CD4-positive, CD25-positive, alpha-beta regulatory T cell (primary cell): ENCODE data around the gene UGT1A9. TPM values are rescaled to one million over a fixed set of nuclear protein-coding genes. Genes with fewer than 3 reads are reported as not detected.

Experiments
- ATAC-seq, 2 donors: fragments of 150-1000 bp; cut with Tn5 transposase; one replicate each; pipeline ENCODE4 v1.10.0; 2021; ENCODE audit warnings: low read depth in 2 of 2, moderate number of reproducible peaks in 2 of 2, moderate library complexity in 1 of 2
- DNase-seq, 3 donors: peaks; one replicate each; pipeline versions ENCODE4 v3.0.0 to v3.0.0-alpha.2; 2012 to 2022; ENCODE audit warnings: mixed read lengths in 1 of 3
- H3K27ac ChIP-seq: one replicate; pipeline ENCODE4 v1.7.0; 2013; ENCODE audit warnings: mild to moderate bottlenecking, low read length; ENCODE audit not compliant: insufficient read depth, poor library complexity, severe bottlenecking
- H3K27me3 ChIP-seq: one replicate; pipeline ENCODE4 v1.7.0; 2013; ENCODE audit warnings: low read length; ENCODE audit not compliant: control insufficient read depth, insufficient read depth
- H3K36me3 ChIP-seq: one replicate; pipeline ENCODE4 v1.7.0; 2013; ENCODE audit warnings: mild to moderate bottlenecking, low read length, moderate library complexity; ENCODE audit not compliant: control insufficient read depth, insufficient read depth
- H3K4me1 ChIP-seq: 2 replicates; pipeline ENCODE4 v1.7.0; 2013; ENCODE audit warnings: mild to moderate bottlenecking, low read length; ENCODE audit not compliant: insufficient read depth, control insufficient read depth, poor library complexity, severe bottlenecking
- H3K4me3 ChIP-seq: one replicate; pipeline ENCODE4 v1.7.0; 2013; ENCODE audit warnings: low read depth, mild to moderate bottlenecking, low read length, moderate library complexity
- H3K9me3 ChIP-seq, 2 experiments: 1 replicate in 1 of 2; 2 replicates in 1 of 2; pipeline ENCODE4 v1.7.0; 2013; ENCODE audit warnings: low read length in 2 of 2, mild to moderate bottlenecking in 1 of 2, moderate library complexity in 1 of 2; ENCODE audit not compliant: control insufficient read depth in 2 of 2
- H3K27ac Mint-ChIP-seq, 3 donors: one replicate each; pipeline ENCODE4 v1.8.0; 2020 to 2022; ENCODE audit warnings: mild to moderate bottlenecking in 3 of 3, mixed read lengths in 3 of 3, moderate library complexity in 2 of 3
- H3K27me3 Mint-ChIP-seq: one replicate; pipeline ENCODE4 v1.8.0; 2022; ENCODE audit warnings: mild to moderate bottlenecking, mixed read lengths
- H3K36me3 Mint-ChIP-seq: one replicate; pipeline ENCODE4 v1.8.0; 2020; ENCODE audit warnings: mixed read lengths
- H3K4me1 Mint-ChIP-seq, 4 donors: one replicate each; pipeline ENCODE4 v1.8.0; 2020 to 2022; ENCODE audit warnings: mixed read lengths in 4 of 4, mild to moderate bottlenecking in 1 of 4
- H3K4me3 Mint-ChIP-seq, 4 donors: one replicate each; pipeline ENCODE4 v1.8.0; 2020 to 2022; ENCODE audit warnings: mild to moderate bottlenecking in 4 of 4, mixed read lengths in 4 of 4, moderate library complexity in 3 of 4
- H3K9me3 Mint-ChIP-seq, 7 donors: one replicate each; pipeline ENCODE4 v1.8.0; 2020 to 2022; ENCODE audit warnings: mixed read lengths in 7 of 7, mild to moderate bottlenecking in 3 of 7, moderate library complexity in 2 of 7
- polyA plus RNA-seq, 4 donors: library from polyadenylated mRNA; unstranded; fragments of 300-500 nt; fragmentation: Illumina TruSeq; gene quantifications; one replicate each; pipeline ENCODE4 v1.2.3, GENCODE V29; 2021
- total RNA-seq: library from RNA; stranded (reverse); gene quantifications from one replicate; pipeline ENCODE4 v1.2.3, GENCODE V29; 2022

Gene UGT1A9
- total and polyA plus RNA-seq, 5 donors from 2014 or later: not detected

DNA sequence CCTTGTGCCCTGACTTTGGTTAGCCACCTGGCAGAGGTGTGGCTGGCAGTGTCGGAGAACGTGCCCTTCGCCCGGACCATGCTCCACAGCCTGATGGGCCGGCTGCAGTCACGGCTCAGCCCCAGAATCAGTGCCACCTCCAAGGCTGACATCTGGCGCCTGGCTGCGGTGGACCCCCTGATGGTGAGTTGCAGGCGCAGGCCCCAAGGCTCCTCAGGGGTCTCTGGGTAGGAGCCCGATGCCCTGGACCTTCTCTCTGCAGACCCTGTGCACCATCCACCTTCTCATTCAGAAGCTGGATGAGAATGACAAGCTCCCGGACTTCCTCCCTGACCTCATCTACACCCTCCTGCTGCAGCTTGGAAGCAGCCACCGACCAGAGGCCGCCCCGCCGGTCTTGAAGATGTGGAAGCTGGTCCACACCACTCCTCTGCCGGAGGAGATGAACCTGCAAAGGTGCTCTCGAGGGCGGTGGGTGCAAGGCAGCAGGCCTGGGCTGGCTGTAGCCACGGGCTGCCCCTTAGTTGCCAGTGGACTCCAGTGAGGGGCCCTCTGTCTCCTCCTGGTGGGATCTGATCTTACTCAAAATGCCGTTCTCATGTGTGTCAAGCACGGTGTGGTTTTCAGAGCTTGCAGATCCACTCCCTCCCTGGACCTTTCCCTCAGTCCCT, 150.5 kb downstream of the UGT1A9 start:
- Mint-ChIP-seq H3K4me3 (no peak overlapping the region), H3K4me1 (no peaks in the 10 kb centered on the region), H3K27me3 (peaks cover 17% of the 10 kb centered on the region), H3K9me3 (peaks cover 0 to 1% (median 0%) of the 10 kb centered on the region in 7 donors), H3K36me3 (peaks cover 4% of the 10 kb centered on the region), H3K27ac (no peak overlapping the region)
- Histone ChIP-seq H3K36me3 (no peaks in the 10 kb centered on the region), H3K4me1 (no peaks in the 10 kb centered on the region), H3K9me3 (no peaks in the 10 kb centered on the region), H3K4me3 (no peak overlapping the region), H3K27me3 (no peaks in the 10 kb centered on the region), H3K27ac (no peak overlapping the region)
- DNase-seq (no peak), ATAC-seq (no peak)

Other genes starting within 250 kb of the UGT1A9 start
- 17.2 TPM for gene USP40, start 105.1 kb upstream of the UGT1A9 start, total RNA-seq
- 1 to 10 TPM; 2.7 to 6.2 (median 5.1) TPM for gene USP40, start 105.1 kb upstream of the UGT1A9 start, polyA plus RNA-seq
- gene UGT1A8, start 54.3 kb upstream of the UGT1A9 start, total RNA-seq: not detected
- gene UGT1A8, start 54.3 kb upstream of the UGT1A9 start, polyA plus RNA-seq: not detected
- gene UGT1A10, start 35.5 kb upstream of the UGT1A9 start, total RNA-seq: not detected
- gene UGT1A10, start 35.5 kb upstream of the UGT1A9 start, polyA plus RNA-seq: not detected
- not detected for gene UGT1A7, start 10.0 kb downstream of the UGT1A9 start, total RNA-seq
- not detected for gene UGT1A7, start 10.0 kb downstream of the UGT1A9 start, polyA plus RNA-seq
- not detected for gene UGT1A6, start 21.0 kb downstream of the UGT1A9 start, total RNA-seq
- gene UGT1A6, start 21.0 kb downstream of the UGT1A9 start, polyA plus RNA-seq: not detected
- not detected for gene UGT1A5, start 41.0 kb downstream of the UGT1A9 start, total RNA-seq
- gene UGT1A5, start 41.0 kb downstream of the UGT1A9 start, polyA plus RNA-seq: not detected
- not detected for gene UGT1A4, start 46.8 kb downstream of the UGT1A9 start, total RNA-seq
- not detected for gene UGT1A4, start 46.8 kb downstream of the UGT1A9 start, polyA plus RNA-seq
- gene UGT1A3, start 57.1 kb downstream of the UGT1A9 start, total RNA-seq: not detected
- gene UGT1A3, start 57.1 kb downstream of the UGT1A9 start, polyA plus RNA-seq: not detected
- gene UGT1A1, start 88.4 kb downstream of the UGT1A9 start, total RNA-seq: not detected
- not detected for gene UGT1A1, start 88.4 kb downstream of the UGT1A9 start, polyA plus RNA-seq
- gene MROH2A, start 106.4 kb downstream of the UGT1A9 start, total RNA-seq: not detected
- gene MROH2A, start 106.4 kb downstream of the UGT1A9 start, polyA plus RNA-seq: not detected
- 1.8 TPM for gene HJURP, start 182.6 kb downstream of the UGT1A9 start, total RNA-seq
- gene HJURP, start 182.6 kb downstream of the UGT1A9 start, polyA plus RNA-seq: 1 to 10 TPM in 2 of 4 donors, under 1 TPM in 2; 0.34 to 1.7 (median 0.98) TPM
- gene TRPM8, start 245.5 kb downstream of the UGT1A9 start, total RNA-seq: not detected
- not detected for gene TRPM8, start 245.5 kb downstream of the UGT1A9 start, polyA plus RNA-seq